ENCODE data around the gene WNT4. TPM values are rescaled to one million over a fixed set of nuclear protein-coding genes. Genes with fewer than 3 reads are reported as not detected.

The WNT4 gene
- total RNA-seq, 1 experiment from 2014 or later = not detected

DNA sequence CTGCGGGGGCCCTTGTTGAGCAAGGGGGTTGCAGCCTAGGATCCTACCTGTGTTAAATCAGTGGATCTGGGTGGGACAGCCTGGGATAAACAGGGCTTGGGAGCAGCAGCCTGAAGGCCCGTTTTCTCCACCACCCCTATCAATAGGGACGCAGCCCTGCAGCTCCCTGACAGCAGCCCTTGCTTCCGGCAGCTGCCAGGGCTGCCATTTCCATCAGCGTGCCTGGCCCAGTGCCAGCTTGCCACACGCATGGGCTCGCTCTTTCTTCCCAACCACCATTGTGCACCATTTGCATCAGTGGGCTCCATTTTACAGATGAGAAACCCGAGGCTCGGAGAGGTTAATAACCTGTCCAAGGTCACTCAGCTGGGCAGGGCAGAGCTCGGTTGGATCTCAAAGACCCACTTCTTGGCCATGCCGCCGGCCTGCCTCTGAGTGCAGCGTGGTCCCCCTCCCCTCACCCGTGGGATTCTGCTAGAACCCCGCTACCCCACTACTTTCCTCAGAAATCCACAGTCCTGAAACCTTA, 3.8 kb downstream of the WNT4 start:
- Histone ChIP-seq H3K36me3 (ENCODE audit: insufficient read depth, low read length) (no peaks in the 10 kb centered on the region), H4K20me1 (ENCODE audit: insufficient read depth, low read depth, low read length) (no peaks in the 10 kb centered on the region; the same call in 1 of the 2 replicates), H3K9me3 (ENCODE audit: low read length) (no peaks in the 10 kb centered on the region), H3K79me2 (ENCODE audit: low read length) (no peaks in the 10 kb centered on the region), H3K4me3 (ENCODE audit: low read length) (no peak overlapping the region), H3K27ac (ENCODE audit: low read length) (no peak overlapping the region), H2AFZ (ENCODE audit: low read length) (no peak overlapping the region), H3K4me2 (ENCODE audit: low read depth, low read length, poor library complexity, severe bottlenecking) (no peak overlapping the region), H3K9me2 (replicated peaks; ENCODE audit: insufficient read depth, low read length) (no peaks in the 10 kb centered on the region), H3K4me1 (ENCODE audit: low read length) (no peaks in the 10 kb centered on the region), H3K9ac (ENCODE audit: low read length) (no peak overlapping the region), H3K27me3 (ENCODE audit: low read length) (no peaks in the 10 kb centered on the region)
- DNase-seq = no peak

DNA sequence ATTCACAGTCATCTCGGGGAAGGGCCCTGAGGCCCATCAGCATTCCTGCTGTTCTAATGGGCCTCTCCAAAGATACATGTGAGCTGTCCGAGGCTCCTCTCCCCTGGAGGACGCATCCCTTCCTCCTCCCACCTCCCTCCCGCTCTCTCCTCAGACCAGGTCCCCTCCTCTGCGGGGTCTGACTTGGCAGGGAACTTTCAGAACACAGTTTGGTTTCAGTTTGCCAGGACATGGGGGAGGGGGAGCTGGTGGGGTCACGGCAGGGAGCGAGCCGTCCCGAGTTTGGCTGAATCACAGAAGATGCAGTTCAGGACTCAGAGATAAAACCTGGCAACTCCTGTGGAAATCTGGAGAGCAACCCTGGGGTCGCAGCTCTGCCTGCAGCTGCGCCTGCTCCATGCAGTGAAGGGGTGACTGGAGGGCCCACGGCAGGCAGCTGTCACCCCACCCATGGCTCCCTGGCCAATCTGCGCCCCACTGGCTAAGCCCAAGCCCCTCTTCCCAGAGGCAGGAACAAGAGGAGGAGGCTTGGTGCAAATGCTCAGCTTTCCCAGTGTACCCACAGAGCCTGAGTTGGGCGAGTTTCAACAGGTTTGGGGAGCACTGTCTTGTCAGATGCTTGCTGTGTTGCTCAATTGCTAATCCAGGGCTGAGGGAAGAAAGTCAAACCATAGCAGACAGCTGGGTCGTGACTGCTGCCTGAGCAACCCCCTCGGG, 5.7 kb downstream of the WNT4 start:
- Histone ChIP-seq H3K9ac (ENCODE audit: low read length) (no peak overlapping the region), H3K79me2 (ENCODE audit: low read length) (no peaks in the 10 kb centered on the region), H4K20me1 (ENCODE audit: insufficient read depth, low read depth, low read length) (no peaks in the 10 kb centered on the region; the same call in 1 of the 2 replicates), H3K9me3 (ENCODE audit: low read length) (no peaks in the 10 kb centered on the region), H3K4me2 (ENCODE audit: low read depth, low read length, poor library complexity, severe bottlenecking) (no peak overlapping the region), H3K4me3 (ENCODE audit: low read length) (no peak overlapping the region), H3K9me2 (replicated peaks; ENCODE audit: insufficient read depth, low read length) (no peaks in the 10 kb centered on the region), H3K27ac (ENCODE audit: low read length) (no peak overlapping the region), H3K27me3 (ENCODE audit: low read length) (no peaks in the 10 kb centered on the region), H3K36me3 (ENCODE audit: insufficient read depth, low read length) (no peaks in the 10 kb centered on the region), H2AFZ (ENCODE audit: low read length) (no peak overlapping the region), H3K4me1 (ENCODE audit: low read length) (no peaks in the 10 kb centered on the region)
- no peak for DNase-seq

DNA sequence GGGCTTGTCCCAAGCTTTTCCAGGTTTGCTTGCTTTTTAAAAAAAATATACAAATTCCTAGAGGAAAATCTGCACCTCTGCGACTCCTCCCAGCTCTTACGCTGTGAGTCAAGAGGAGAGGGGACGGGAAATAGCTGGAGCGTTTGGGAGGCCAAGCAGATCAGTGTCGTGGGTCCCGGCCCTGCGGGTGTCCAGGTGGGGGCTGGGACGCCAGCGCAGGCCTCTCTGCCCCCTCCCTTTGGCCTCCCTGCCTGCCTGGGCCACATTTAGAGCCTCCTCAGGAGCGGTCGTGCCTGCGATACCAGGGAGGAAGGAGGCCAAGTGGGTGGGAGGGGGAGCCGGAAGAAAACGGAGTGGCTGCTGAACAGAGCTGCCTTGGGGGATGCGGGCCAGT, 9.0 kb downstream of the WNT4 start:
- H3K9me3 ChIP-seq (ENCODE audit: low read length) = no peaks in the 10 kb centered on the region
- no peaks in the 10 kb centered on the region for H3K79me2 ChIP-seq (ENCODE audit: low read length)
- H3K9me2 ChIP-seq (replicated peaks; ENCODE audit: insufficient read depth, low read length) = no peaks in the 10 kb centered on the region
- DNase-seq = no peak
- no peaks in the 10 kb centered on the region for H3K36me3 ChIP-seq (ENCODE audit: insufficient read depth, low read length)
- no peak overlapping the region for H3K27ac ChIP-seq (ENCODE audit: low read length)
- H3K4me2 ChIP-seq (ENCODE audit: low read depth, low read length, poor library complexity, severe bottlenecking) = no peak overlapping the region
- H3K27me3 ChIP-seq (ENCODE audit: low read length) = no peaks in the 10 kb centered on the region
- H2AFZ ChIP-seq (ENCODE audit: low read length) = no peak overlapping the region
- H3K4me1 ChIP-seq (ENCODE audit: low read length) = no peaks in the 10 kb centered on the region
- H3K9ac ChIP-seq (ENCODE audit: low read length) = no peak overlapping the region
- no peak overlapping the region for H3K4me3 ChIP-seq (ENCODE audit: low read length)
- peaks cover 12% of the 10 kb centered on the region; the same call in 1 of the 2 replicates for H4K20me1 ChIP-seq (ENCODE audit: insufficient read depth, low read depth, low read length)

DNA sequence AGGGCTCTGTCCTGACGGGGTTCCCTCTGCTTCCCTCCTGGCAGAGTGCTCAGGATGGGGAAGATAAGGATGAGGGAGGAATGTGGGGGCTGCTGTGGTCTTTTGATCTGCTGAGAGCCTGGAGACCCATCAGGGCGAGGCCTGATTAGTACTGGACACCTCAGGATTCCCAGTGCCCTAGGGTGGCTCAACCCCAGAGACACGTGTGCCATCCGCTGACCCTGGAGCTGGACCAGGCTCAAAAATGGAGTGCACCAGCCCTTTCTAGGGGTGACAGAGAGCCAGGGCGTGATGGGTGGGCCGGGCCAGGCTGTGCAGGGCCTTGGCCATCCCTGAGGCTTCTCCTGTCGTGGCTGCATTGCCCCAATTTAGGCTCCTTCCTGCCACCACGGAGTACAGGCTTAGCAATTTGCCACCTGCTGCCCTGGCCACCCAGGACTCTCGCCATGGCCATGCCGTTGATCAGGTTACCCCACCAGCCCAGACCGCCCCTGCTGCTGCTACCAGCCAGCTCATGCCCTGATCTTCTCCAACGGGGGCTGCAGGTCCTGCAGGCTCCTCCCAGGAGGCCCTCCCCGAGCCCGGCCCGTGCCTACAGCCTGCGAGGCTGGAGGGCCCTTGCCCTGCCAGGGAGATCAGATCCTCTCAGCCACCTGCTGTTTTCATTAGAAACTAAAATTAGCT, 9.5 kb downstream of the WNT4 start:
- Histone ChIP-seq H3K9me2 (replicated peaks; ENCODE audit: insufficient read depth, low read length) (no peaks in the 10 kb centered on the region), H3K36me3 (ENCODE audit: insufficient read depth, low read length) (no peaks in the 10 kb centered on the region), H3K9ac (ENCODE audit: low read length) (no peak overlapping the region), H3K27ac (ENCODE audit: low read length) (no peak overlapping the region), H4K20me1 (ENCODE audit: insufficient read depth, low read depth, low read length) (peaks cover 12% of the 10 kb centered on the region; the same call in 1 of the 2 replicates), H3K4me3 (ENCODE audit: low read length) (no peak overlapping the region), H3K4me1 (ENCODE audit: low read length) (no peaks in the 10 kb centered on the region), H3K9me3 (ENCODE audit: low read length) (no peaks in the 10 kb centered on the region), H3K27me3 (ENCODE audit: low read length) (no peaks in the 10 kb centered on the region), H2AFZ (ENCODE audit: low read length) (no peak overlapping the region), H3K4me2 (ENCODE audit: low read depth, low read length, poor library complexity, severe bottlenecking) (no peak overlapping the region), H3K79me2 (ENCODE audit: low read length) (no peaks in the 10 kb centered on the region)
- DNase-seq = no peak

DNA sequence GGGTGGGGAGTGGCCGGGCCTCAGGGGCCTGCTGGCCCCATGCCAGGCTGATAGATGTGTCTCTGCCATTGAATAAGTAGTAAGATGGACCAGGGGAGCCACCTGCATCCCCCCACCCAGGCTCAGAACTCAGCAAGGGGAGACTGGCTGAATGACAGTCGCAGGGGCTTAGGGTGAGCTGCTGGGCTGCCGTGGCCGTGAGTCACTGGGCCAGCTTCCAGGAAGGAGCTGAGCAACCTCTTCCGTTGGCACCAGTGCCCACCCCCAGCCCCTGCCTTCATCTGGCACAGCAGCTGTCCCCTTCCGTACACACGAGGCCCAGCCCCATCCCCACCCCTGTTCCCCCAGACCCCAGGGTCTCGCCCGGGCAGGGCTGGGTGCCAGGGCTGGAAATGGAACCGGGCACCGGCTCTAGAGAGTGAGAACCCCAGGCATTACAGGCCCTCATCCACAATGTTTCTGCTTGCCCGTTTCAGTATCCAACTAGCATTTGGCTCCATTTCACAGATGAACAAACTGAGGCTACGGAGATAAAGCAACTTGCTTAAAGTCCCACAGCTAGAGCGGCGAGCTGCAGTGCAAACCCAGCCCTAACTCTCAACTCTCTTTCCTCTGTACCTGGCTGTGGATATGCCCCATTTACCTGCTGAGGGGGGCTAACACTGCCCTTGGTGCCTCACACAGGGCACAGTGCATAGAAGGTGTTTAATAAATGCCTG, 10.2 kb downstream of the WNT4 start:
- no peaks in the 10 kb centered on the region for H3K36me3 ChIP-seq (ENCODE audit: insufficient read depth, low read length)
- H3K9ac ChIP-seq (ENCODE audit: low read length) = no peak overlapping the region
- H3K27me3 ChIP-seq (ENCODE audit: low read length) = no peaks in the 10 kb centered on the region
- H3K4me1 ChIP-seq (ENCODE audit: low read length) = no peaks in the 10 kb centered on the region
- no peaks in the 10 kb centered on the region for H3K9me3 ChIP-seq (ENCODE audit: low read length)
- H3K4me2 ChIP-seq (ENCODE audit: low read depth, low read length, poor library complexity, severe bottlenecking) = no peak overlapping the region
- H3K27ac ChIP-seq (ENCODE audit: low read length) = no peak overlapping the region
- no peak overlapping the region for H2AFZ ChIP-seq (ENCODE audit: low read length)
- no peaks in the 10 kb centered on the region for H3K79me2 ChIP-seq (ENCODE audit: low read length)
- DNase-seq = no peak
- H3K9me2 ChIP-seq (replicated peaks; ENCODE audit: insufficient read depth, low read length) = no peaks in the 10 kb centered on the region
- H3K4me3 ChIP-seq (ENCODE audit: low read length) = no peak overlapping the region
- H4K20me1 ChIP-seq (ENCODE audit: insufficient read depth, low read depth, low read length) = peaks cover 12% of the 10 kb centered on the region; the same call in 1 of the 2 replicates

DNA sequence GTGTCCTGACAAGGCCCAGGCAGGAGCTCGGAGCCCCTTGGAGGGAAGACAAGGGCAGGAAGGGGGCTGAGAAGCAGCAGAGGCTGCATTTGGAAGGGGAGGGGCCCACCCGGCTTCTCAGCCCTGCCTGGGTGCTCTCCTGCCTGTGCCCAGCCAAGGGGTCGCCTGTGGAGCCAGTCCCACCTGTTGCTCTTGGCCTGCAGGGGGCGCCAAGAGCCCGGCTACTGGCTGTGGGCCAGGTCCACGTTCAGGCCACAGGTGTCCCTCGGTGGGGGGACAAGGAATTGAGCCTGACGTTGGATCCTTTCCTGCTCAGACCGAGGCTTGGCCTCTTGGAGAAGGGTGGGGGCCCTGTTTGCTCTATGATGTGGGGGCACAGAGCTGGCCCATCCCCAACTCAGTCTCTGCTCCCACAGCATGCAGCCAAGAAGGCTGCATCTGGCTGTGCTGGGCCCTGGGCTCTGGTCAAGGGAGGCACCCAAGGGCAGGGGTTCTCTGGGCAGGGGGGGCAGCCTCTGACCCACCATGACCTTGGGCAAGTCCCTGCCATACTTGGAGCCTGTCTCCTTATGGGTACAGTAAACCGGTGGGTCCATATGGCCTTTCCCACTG, 10.9 kb downstream of the WNT4 start:
- Histone ChIP-seq H2AFZ (ENCODE audit: low read length) (no peak overlapping the region), H3K9me2 (replicated peaks; ENCODE audit: insufficient read depth, low read length) (no peaks in the 10 kb centered on the region), H3K79me2 (ENCODE audit: low read length) (no peaks in the 10 kb centered on the region), H3K9me3 (ENCODE audit: low read length) (no peaks in the 10 kb centered on the region), H3K4me2 (ENCODE audit: low read depth, low read length, poor library complexity, severe bottlenecking) (no peak overlapping the region), H3K9ac (ENCODE audit: low read length) (no peak overlapping the region), H3K36me3 (ENCODE audit: insufficient read depth, low read length) (no peaks in the 10 kb centered on the region), H4K20me1 (ENCODE audit: insufficient read depth, low read depth, low read length) (peaks cover 12% of the 10 kb centered on the region; the same call in 1 of the 2 replicates), H3K4me3 (ENCODE audit: low read length) (no peak overlapping the region), H3K4me1 (ENCODE audit: low read length) (no peaks in the 10 kb centered on the region), H3K27me3 (ENCODE audit: low read length) (no peaks in the 10 kb centered on the region), H3K27ac (ENCODE audit: low read length) (no peak overlapping the region)
- peak; percentile 77 for DNase-seq

DNA sequence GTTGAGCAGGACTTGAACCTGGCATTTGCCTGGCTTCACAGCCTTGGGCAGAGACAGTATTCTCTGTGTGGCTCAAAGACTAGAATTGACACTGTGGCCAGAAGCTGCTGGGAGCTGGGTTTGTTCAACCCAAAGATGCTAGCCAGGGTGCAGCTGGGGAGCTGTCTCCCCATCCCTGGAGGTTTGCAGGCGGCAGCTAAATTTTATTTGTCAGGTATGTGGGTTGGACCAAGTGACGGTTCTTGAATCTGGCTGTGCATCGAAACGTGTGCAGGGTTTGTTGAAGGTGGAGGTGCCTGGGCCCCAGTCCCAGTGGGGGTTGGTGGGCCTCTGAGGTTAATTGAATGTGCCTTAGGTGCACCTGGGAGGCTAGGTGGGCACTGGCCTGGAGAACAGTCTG, 11.8 kb downstream of the WNT4 start:
- no peaks in the 10 kb centered on the region for H3K9me3 ChIP-seq (ENCODE audit: low read length)
- no peaks in the 10 kb centered on the region for H3K36me3 ChIP-seq (ENCODE audit: insufficient read depth, low read length)
- H3K4me1 ChIP-seq (ENCODE audit: low read length) = no peaks in the 10 kb centered on the region
- H3K4me3 ChIP-seq (ENCODE audit: low read length) = no peak overlapping the region
- H2AFZ ChIP-seq (ENCODE audit: low read length) = no peak overlapping the region
- H3K9ac ChIP-seq (ENCODE audit: low read length) = no peak overlapping the region
- peaks cover 17% of the 10 kb centered on the region; the same call in 1 of the 2 replicates for H4K20me1 ChIP-seq (ENCODE audit: insufficient read depth, low read depth, low read length)
- no peaks in the 10 kb centered on the region for H3K27me3 ChIP-seq (ENCODE audit: low read length)
- H3K4me2 ChIP-seq (ENCODE audit: low read depth, low read length, poor library complexity, severe bottlenecking) = no peak overlapping the region
- no peaks in the 10 kb centered on the region for H3K9me2 ChIP-seq (replicated peaks; ENCODE audit: insufficient read depth, low read length)
- H3K27ac ChIP-seq (ENCODE audit: low read length) = no peak overlapping the region
- H3K79me2 ChIP-seq (ENCODE audit: low read length) = no peaks in the 10 kb centered on the region
- no peak for DNase-seq
